Measurements from ENCODE around the gene ZNF341. TPM values are rescaled to one million over a fixed set of nuclear protein-coding genes. Genes with fewer than 3 reads are reported as not detected.

Gene ZNF341
- total and polyA plus RNA-seq, 2 of the 8 experiments (the other 6 are each of a cell fraction or from before 2014, with no cell fraction given), result 5.8 to 6.4 TPM

DNA sequence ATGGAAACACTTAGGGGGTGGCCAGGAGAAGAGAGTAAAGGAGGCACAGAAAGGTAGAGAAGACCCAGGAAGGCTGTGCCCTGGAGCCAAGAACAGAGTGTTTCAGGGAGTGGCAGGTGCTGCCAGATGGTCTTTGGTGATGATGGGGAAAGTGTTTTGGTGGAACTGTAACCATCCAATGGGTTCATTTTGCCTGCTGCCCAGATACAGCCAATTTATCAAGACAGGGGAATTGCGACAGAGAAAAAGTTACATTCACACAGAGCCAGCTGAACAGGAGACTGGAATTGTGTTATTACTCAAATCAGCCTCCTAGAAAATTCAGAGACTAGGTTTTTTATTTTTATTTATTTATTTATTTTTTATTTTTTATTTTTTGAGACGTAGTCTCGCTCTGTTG is 5.2 kb downstream of the ZNF341 start (continued):
- TF ChIP-seq TCF12 (IDR thresholded peaks at IDR 0.05; ENCODE audit: low read depth, low read length) (no peak), TBP (IDR thresholded peaks at IDR 0.05; ENCODE audit: low read depth, low read length) (no peak), MAFK (IDR thresholded peaks at IDR 0.05; ENCODE audit: low read depth, low read length) (no peak), SP1 (IDR thresholded peaks at IDR 0.05; ENCODE audit: low read depth, low read length) (no peak)
- TF ChIP-seq, protein P1, sequence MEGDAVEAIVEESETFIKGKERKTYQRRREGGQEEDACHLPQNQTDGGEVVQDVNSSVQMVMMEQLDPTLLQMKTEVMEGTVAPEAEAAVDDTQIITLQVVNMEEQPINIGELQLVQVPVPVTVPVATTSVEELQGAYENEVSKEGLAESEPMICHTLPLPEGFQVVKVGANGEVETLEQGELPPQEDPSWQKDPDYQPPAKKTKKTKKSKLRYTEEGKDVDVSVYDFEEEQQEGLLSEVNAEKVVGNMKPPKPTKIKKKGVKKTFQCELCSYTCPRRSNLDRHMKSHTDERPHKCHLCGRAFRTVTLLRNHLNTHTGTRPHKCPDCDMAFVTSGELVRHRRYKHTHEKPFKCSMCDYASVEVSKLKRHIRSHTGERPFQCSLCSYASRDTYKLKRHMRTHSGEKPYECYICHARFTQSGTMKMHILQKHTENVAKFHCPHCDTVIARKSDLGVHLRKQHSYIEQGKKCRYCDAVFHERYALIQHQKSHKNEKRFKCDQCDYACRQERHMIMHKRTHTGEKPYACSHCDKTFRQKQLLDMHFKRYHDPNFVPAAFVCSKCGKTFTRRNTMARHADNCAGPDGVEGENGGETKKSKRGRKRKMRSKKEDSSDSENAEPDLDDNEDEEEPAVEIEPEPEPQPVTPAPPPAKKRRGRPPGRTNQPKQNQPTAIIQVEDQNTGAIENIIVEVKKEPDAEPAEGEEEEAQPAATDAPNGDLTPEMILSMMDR (IDR thresholded peaks at IDR 0.05; ENCODE audit: control extremely low read depth in 1 of 3, insufficient read depth in 1 of 3, low read depth in 1 of 3, low read length in 3 of 3), result no peak

Measured in H1 (cell line).